Activated naive CD8-positive, alpha-beta T cell (primary cell): Measurements from ENCODE around the gene ATAD3B.
"Not testable (repeated sequence)": the region's sequence is repeated elsewhere in the genome, so short reads cannot be mapped to it uniquely, and the experiment has no call there.

ENCODE experiments used
- H3K27ac Mint-ChIP-seq: one replicate; pipeline ENCODE4 v1.8.0; 2021; ENCODE audit warnings: mixed read lengths
- H3K27me3 Mint-ChIP-seq: one replicate; pipeline ENCODE4 v1.8.0; 2021; ENCODE audit warnings: mixed read lengths
- H3K36me3 Mint-ChIP-seq: one replicate; pipeline ENCODE4 v1.8.0; 2021; ENCODE audit warnings: mixed read lengths
- H3K4me1 Mint-ChIP-seq: one replicate; pipeline ENCODE4 v1.8.0; 2021; ENCODE audit warnings: low read depth, mixed read lengths
- H3K4me3 Mint-ChIP-seq: one replicate; pipeline ENCODE4 v1.8.0; 2021; ENCODE audit warnings: mild to moderate bottlenecking, mixed read lengths
- H3K9me3 Mint-ChIP-seq: one replicate; pipeline ENCODE4 v1.8.0; 2021; ENCODE audit warnings: low read depth, mixed read lengths

The ATAD3B gene

GRCh38 chr1:1505366-1505798 is 33.8 kb downstream of the ATAD3B start:
- H3K27ac Mint-ChIP-seq, result peak overlapping the region; percentile 84
- H3K4me3 Mint-ChIP-seq, result peak overlapping the region; percentile 84
- not testable (repeated sequence) for H3K9me3 Mint-ChIP-seq, H3K36me3 Mint-ChIP-seq, H3K27me3 Mint-ChIP-seq
- peaks cover 12% of the 10 kb centered on the region for H3K4me1 Mint-ChIP-seq

- H3K36me3 Mint-ChIP-seq, H3K27me3 Mint-ChIP-seq, H3K9me3 Mint-ChIP-seq: not testable (repeated sequence)
- H3K4me1 Mint-ChIP-seq, result peaks cover 13% of the 10 kb centered on the region
- H3K27ac Mint-ChIP-seq, result peak overlapping the region; percentile 46
- peak overlapping the region; percentile 84 for H3K4me3 Mint-ChIP-seq
Observed at GRCh38 chr1:1505801-1506200, 34.2 kb downstream of the ATAD3B start.

GRCh38 chr1:1507305-1507704 is 35.7 kb downstream of the ATAD3B start:
- Mint-ChIP-seq H3K27me3 (no peaks in the 10 kb centered on the region), H3K4me1 (peaks cover 18% of the 10 kb centered on the region), H3K9me3 (no peaks in the 10 kb centered on the region), H3K4me3 (no peak overlapping the region), H3K36me3 (no peaks in the 10 kb centered on the region), H3K27ac (no peak overlapping the region)

- not testable (repeated sequence) for H3K9me3 Mint-ChIP-seq, H3K36me3 Mint-ChIP-seq, H3K27ac Mint-ChIP-seq, H3K27me3 Mint-ChIP-seq, H3K4me3 Mint-ChIP-seq
- peaks cover 20% of the 10 kb centered on the region for H3K4me1 Mint-ChIP-seq
Observed at GRCh38 chr1:1508775-1509464, 37.4 kb downstream of the ATAD3B start.

- H3K27me3 Mint-ChIP-seq, H3K36me3 Mint-ChIP-seq, H3K4me3 Mint-ChIP-seq, H3K27ac Mint-ChIP-seq, H3K9me3 Mint-ChIP-seq: not testable (repeated sequence)
- peaks cover 20% of the 10 kb centered on the region for H3K4me1 Mint-ChIP-seq
Observed at GRCh38 chr1:1509465-1509850, 37.9 kb downstream of the ATAD3B start.

GRCh38 chr1:1510912-1511532 is 39.5 kb downstream of the ATAD3B start:
- H3K36me3 Mint-ChIP-seq, result no peaks in the 10 kb centered on the region
- peak overlapping the region; percentile 87 for H3K27ac Mint-ChIP-seq
- H3K9me3 Mint-ChIP-seq, result no peaks in the 10 kb centered on the region
- H3K27me3 Mint-ChIP-seq, result no peaks in the 10 kb centered on the region
- H3K4me3 Mint-ChIP-seq, result peak overlapping the region; percentile 95
- peaks cover 11% of the 10 kb centered on the region for H3K4me1 Mint-ChIP-seq

- no peaks in the 10 kb centered on the region for H3K27me3 Mint-ChIP-seq
- H3K4me3 Mint-ChIP-seq, result peak within 1 kb of the TSS; percentile 95
- H3K4me1 Mint-ChIP-seq, result peaks cover 11% of the 10 kb centered on the region
- peak within 1 kb of the TSS; percentile 87 for H3K27ac Mint-ChIP-seq
- no peaks in the 10 kb centered on the region for H3K9me3 Mint-ChIP-seq
- H3K36me3 Mint-ChIP-seq, result no peaks in the 10 kb centered on the region
Observed at GRCh38 chr1:1511533-1512285, 40.1 kb downstream of the ATAD3B start, which contains the start of gene ATAD3A. Gene ATAD3A, plus strand, starts transcription at chr1:1512162. Its CDS starts 107 bp downstream, at chr1:1512269.

- H3K27me3 Mint-ChIP-seq, result not testable (repeated sequence)
Observed at GRCh38 chr1:1512425-1512824, 40.9 kb downstream of the ATAD3B start.

GRCh38 chr1:1513675-1514074 is 42.1 kb downstream of the ATAD3B start:
- not testable (repeated sequence) for H3K27ac Mint-ChIP-seq

More at GRCh38 chr1:1512425-1512824, 40.9 kb downstream of the ATAD3B start:
- H3K27ac Mint-ChIP-seq, H3K36me3 Mint-ChIP-seq, H3K9me3 Mint-ChIP-seq: not testable (repeated sequence)
- peaks cover 10% of the 10 kb centered on the region for H3K4me1 Mint-ChIP-seq
- H3K4me3 Mint-ChIP-seq, result peak overlapping the region; percentile 85

GRCh38 chr1:1514376-1514775 is 42.8 kb downstream of the ATAD3B start:
- H3K27ac Mint-ChIP-seq, H3K36me3 Mint-ChIP-seq, H3K4me3 Mint-ChIP-seq, H3K27me3 Mint-ChIP-seq, H3K9me3 Mint-ChIP-seq: not testable (repeated sequence)
- H3K4me1 Mint-ChIP-seq, result peaks cover 10% of the 10 kb centered on the region

More at GRCh38 chr1:1513675-1514074, 42.1 kb downstream of the ATAD3B start:
- H3K36me3 Mint-ChIP-seq, H3K27me3 Mint-ChIP-seq, H3K9me3 Mint-ChIP-seq: not testable (repeated sequence)
- H3K4me1 Mint-ChIP-seq, result peaks cover 10% of the 10 kb centered on the region
- H3K4me3 Mint-ChIP-seq, result peak overlapping the region; percentile 84

GRCh38 chr1:1516923-1517322 is 45.4 kb downstream of the ATAD3B start:
- not testable (repeated sequence) for H3K4me3 Mint-ChIP-seq

GRCh38 chr1:1517973-1518620 is 46.5 kb downstream of the ATAD3B start:
- H3K27ac Mint-ChIP-seq, result no peak overlapping the region
- no peak overlapping the region for H3K4me3 Mint-ChIP-seq
- no peaks in the 10 kb centered on the region for H3K9me3 Mint-ChIP-seq
- peaks cover 4% of the 10 kb centered on the region for H3K4me1 Mint-ChIP-seq
- H3K27me3 Mint-ChIP-seq, result no peaks in the 10 kb centered on the region
- no peaks in the 10 kb centered on the region for H3K36me3 Mint-ChIP-seq

More at GRCh38 chr1:1516923-1517322, 45.4 kb downstream of the ATAD3B start:
- not testable (repeated sequence) for H3K9me3 Mint-ChIP-seq, H3K36me3 Mint-ChIP-seq, H3K27me3 Mint-ChIP-seq, H3K27ac Mint-ChIP-seq, H3K4me1 Mint-ChIP-seq

- H3K36me3 Mint-ChIP-seq, H3K4me1 Mint-ChIP-seq, H3K4me3 Mint-ChIP-seq, H3K27ac Mint-ChIP-seq, H3K27me3 Mint-ChIP-seq, H3K9me3 Mint-ChIP-seq: not testable (repeated sequence)
Observed at GRCh38 chr1:1518621-1519007, 47.0 kb downstream of the ATAD3B start.

GRCh38 chr1:1519805-1520505 is 48.4 kb downstream of the ATAD3B start:
- not testable (repeated sequence) for H3K4me1 Mint-ChIP-seq, H3K27ac Mint-ChIP-seq, H3K9me3 Mint-ChIP-seq, H3K36me3 Mint-ChIP-seq, H3K27me3 Mint-ChIP-seq, H3K4me3 Mint-ChIP-seq
